GM12878 (cell line): ENCODE data around the gene SPTLC2. TPM values are rescaled to one million over a fixed set of nuclear protein-coding genes. Genes with fewer than 3 reads are reported as not detected.

ENCODE experiments used
- ATAC-seq: fragments of 200-7000 bp; cut with Tn5 transposase; 3 replicates; pipeline ENCODE4 v1.9.1; 2020; ENCODE audit warnings: mild to moderate bottlenecking, moderate library complexity
- BruUV-seq: library from RNA; stranded (reverse); fragments of 400-500 nt; replicated peaks from 2 replicates; lab custom pipeline; 2021; lab: Mats Ljungman, UMichigan
- CTCF ChIA-PET: fragments of 300-600 bp; sonication (Branson Sonifier 250); formaldehyde crosslinking; extraction: SDS; loops from one replicate; lab custom pipeline; 2021; ENCODE audit warnings: inconsistent platforms; lab: Yijun Ruan, JAX
- POLR2A ChIA-PET: fragments of 350-600 bp; formaldehyde crosslinking; extraction: SDS; loops from one replicate; lab custom pipeline; 2021; ENCODE audit warnings: inconsistent platforms; lab: Charles Lee
- RAD21 ChIA-PET: fragments of 300-600 bp; sonication (Branson Sonifier 250); formaldehyde crosslinking; loops from one replicate; lab custom pipeline; 2023; ENCODE audit warnings: antibody characterized with exemption; ENCODE audit not compliant: unreplicated experiment; lab: Charles Lee
- SMC1A ChIA-PET: fragments of 300-600 bp; sonication (Branson Sonifier 250); formaldehyde crosslinking; loops from one replicate; lab custom pipeline; 2023; ENCODE audit not compliant: unreplicated experiment, uncharacterized antibody; lab: Charles Lee
- DNase-seq: peaks from one replicate; pipeline ENCODE4 v3.0.0-alpha.2; 2011; ENCODE audit warnings: low read depth, low spot score
- FAIRE-seq: peaks from 3 replicates; lab custom pipeline; 2011; peaks lifted over from hg19 to GRCh38; lab: Jason Lieb, UNC
- H2AFZ ChIP-seq: 2 replicates; pipeline ENCODE4 v1.6.0; 2011; ENCODE audit warnings: low read depth, low read length, control low read depth; ENCODE audit not compliant: control insufficient read depth
- H3K27ac ChIP-seq: 2 replicates; pipeline ENCODE4 v1.5.1; 2011; ENCODE audit warnings: control low read depth; ENCODE audit not compliant: control insufficient read depth, insufficient read depth
- H3K27me3 ChIP-seq, 2 experiments: replicated peaks in 1 of 2; 2 replicates each; pipeline versions ENCODE4 v1.6.0 to v1.6.1; 2011; ENCODE audit warnings: low read length in 1 of 2; ENCODE audit not compliant: control insufficient read depth in 2 of 2, insufficient read depth in 2 of 2
- H3K36me3 ChIP-seq, 2 experiments: 2 replicates each; pipeline ENCODE4 v1.5.1; 2011; ENCODE audit warnings: low read length in 1 of 2; ENCODE audit not compliant: control insufficient read depth in 2 of 2, insufficient read depth in 2 of 2
- H3K4me1 ChIP-seq: 2 replicates; pipeline ENCODE4 v1.6.1; 2011; ENCODE audit warnings: mild to moderate bottlenecking, low read length, moderate library complexity, mixed read lengths; ENCODE audit not compliant: control insufficient read depth, insufficient read depth
- H3K4me2 ChIP-seq: 2 replicates; pipeline ENCODE4 v1.6.0; 2011; ENCODE audit warnings: control low read depth; ENCODE audit not compliant: control insufficient read depth, insufficient read depth
- H3K4me3 ChIP-seq: fragments of 200-600 bp; sonication (generic); 2 replicates; pipeline ENCODE4 v1.5.1; 2016
- H3K79me2 ChIP-seq: 2 replicates; pipeline ENCODE4 v1.6.0; 2011; ENCODE audit warnings: low read length; ENCODE audit not compliant: control insufficient read depth, insufficient read depth
- H3K9ac ChIP-seq: 2 replicates; pipeline ENCODE4 v1.8.0; 2011; ENCODE audit warnings: low read length, control low read depth, mixed read lengths; ENCODE audit not compliant: control insufficient read depth, insufficient read depth
- H3K9me3 ChIP-seq: replicated peaks from 3 replicates; pipeline ENCODE4 v1.5.1; 2011; ENCODE audit warnings: mild to moderate bottlenecking, low read length; ENCODE audit not compliant: control insufficient read depth, insufficient read depth
- H4K20me1 ChIP-seq: 2 replicates; pipeline ENCODE4 v1.6.0; 2011; ENCODE audit not compliant: control insufficient read depth, insufficient read depth
- CTCF ChIP-seq, 3 experiments: IDR thresholded peaks in 2 of 3; conservative IDR thresholded peaks in 1 of 3; 2 replicates each; pipeline ENCODE4 v1.5.1; 2011; ENCODE audit warnings: low read depth in 3 of 3, low read length in 3 of 3, mild to moderate bottlenecking in 3 of 3, control low read depth in 2 of 3, moderate library complexity in 2 of 3, inconsistent platforms in 1 of 3, mixed read lengths in 1 of 3; ENCODE audit not compliant: control insufficient read depth in 2 of 3, insufficient read depth in 1 of 3; ENCODE audit errors: extremely low read depth in 1 of 3
- EZH2 ChIP-seq: IDR thresholded peaks from 2 replicates; pipeline ENCODE4 v1.6.1; 2012; ENCODE audit warnings: low read depth, mild to moderate bottlenecking, control low read depth, inconsistent platforms, low read length, borderline replicate concordance; ENCODE audit not compliant: control insufficient read depth
- IKZF1 ChIP-seq: fragments of 450-650 bp; conservative IDR thresholded peaks from 2 replicates; pipeline ENCODE4 v1.6.1; 2017; ENCODE audit warnings: antibody characterized with exemption, mild to moderate bottlenecking
- MTA2 ChIP-seq: fragments of 450-650 bp; IDR thresholded peaks from 2 replicates; pipeline ENCODE4 v1.6.1; 2016; ENCODE audit warnings: low read depth, mild to moderate bottlenecking, moderate library complexity
- MTA3 ChIP-seq: IDR thresholded peaks from 2 replicates; pipeline ENCODE4 v1.6.1; 2012; ENCODE audit warnings: low read length, inconsistent platforms, borderline replicate concordance
- NFXL1 ChIP-seq: fragments of 450-650 bp; IDR thresholded peaks from 2 replicates; pipeline ENCODE4 v1.6.1; 2017; ENCODE audit warnings: antibody characterized with exemption, mild to moderate bottlenecking, borderline replicate concordance
- NFYA ChIP-seq: IDR thresholded peaks from 2 replicates; pipeline ENCODE4 v1.6.1; 2011; ENCODE audit warnings: low read depth, mild to moderate bottlenecking, low read length, improper control_type of control experiment, borderline replicate concordance
- NRF1 ChIP-seq: conservative IDR thresholded peaks from 2 replicates; pipeline ENCODE4 v1.6.1; 2011; ENCODE audit warnings: mild to moderate bottlenecking, low read depth, low read length, improper control_type of control experiment
- PAX5 ChIP-seq: IDR thresholded peaks from 2 replicates; pipeline ENCODE4 v1.6.1; 2011; ENCODE audit warnings: low read depth, low read length, borderline replicate concordance
- RCOR1 ChIP-seq: conservative IDR thresholded peaks from 2 replicates; pipeline ENCODE4 v1.6.1; 2012; ENCODE audit warnings: low read depth, low read length, improper control_type of control experiment
- SMAD5 ChIP-seq: IDR thresholded peaks from 2 replicates; pipeline ENCODE4 v1.6.1; 2016; ENCODE audit warnings: antibody characterized with exemption, low read depth
- SPI1 ChIP-seq: IDR thresholded peaks from 2 replicates; pipeline ENCODE4 v1.6.1; 2011; ENCODE audit warnings: low read depth, mild to moderate bottlenecking, low read length, moderate library complexity, borderline replicate concordance; ENCODE audit not compliant: insufficient read depth
- TCF12 ChIP-seq: IDR thresholded peaks from 2 replicates; pipeline ENCODE4 v1.6.1; 2011; ENCODE audit warnings: low read depth, mild to moderate bottlenecking, low read length
- TCF7 ChIP-seq: IDR thresholded peaks from 2 replicates; pipeline ENCODE4 v1.6.1; 2014; ENCODE audit warnings: antibody characterized with exemption, borderline replicate concordance
- USF2 ChIP-seq: IDR thresholded peaks from 2 replicates; pipeline ENCODE4 v1.6.1; 2011; ENCODE audit warnings: low read depth, low read length, improper control_type of control experiment, borderline replicate concordance
- WGBS: methylation state at CpG from one replicate; pipeline ENCODE4 v1.1.6; 2016; ENCODE audit warnings: low lambda C conversion rate; ENCODE audit not compliant: insufficient replicate concordance, insufficient coverage; ENCODE audit errors: missing lambda C conversion rate; 5-methylcytosine and 5-hydroxymethylcytosine counted together
- in situ Hi-C: fragments of 300-500 bp; cut with MboI; formaldehyde crosslinking; loops from 9 replicates; pipeline ENCODE4 v1.14.3; 2018; ENCODE audit warnings: mixed read lengths
- intact Hi-C: fragments of 100-400 bp; cut with micrococcal nuclease; formaldehyde crosslinking; loops from one replicate; pipeline ENCODE4 v1.14.2; 2022; ENCODE audit not compliant: unreplicated experiment
- polyA plus RNA-seq, 11 experiments: library from polyadenylated mRNA; depleted of rRNA in 4 of 11; unstranded in 6 of 11; stranded (reverse) in 5 of 11; fragments of >200 nt; fragmentation: Nextera tagmentation in 4 of 11; fragmentation: Illumina TruSeq in 1 of 11; extraction: Ambion mirVana in 4 of 11; extraction: Trizol in 1 of 11; gene quantifications; 1 replicate in 1 of 11; 2 replicates in 10 of 11; pipeline versions ENCODE4 v1.2.1 to v1.2.3, GENCODE V29; 2011 to 2016; ENCODE audit warnings: inconsistent platforms in 2 of 11, missing spikeins in 2 of 11, low read depth in 1 of 11
- total RNA-seq, 4 experiments: library from RNA; depleted of rRNA in 3 of 4; stranded (reverse); fragments of >200 nt in 3 of 4; fragmentation: Illumina TruSeq in 1 of 4; extraction: Trizol in 1 of 4; gene quantifications; 2 replicates each; pipeline versions ENCODE4 v1.2.1 to v1.2.3, GENCODE V29; 2013 to 2021
- TF ChIP-seq, protein P1 (sequence below): fragments of 150-350 bp; IDR thresholded peaks from 2 replicates; pipeline ENCODE4 v1.6.1; 2016; ENCODE audit warnings: low read depth, low read length

Gene SPTLC2
- total and polyA plus RNA-seq, 10 of the 15 experiments (the other 5 are each of a cell fraction or from before 2014, with no cell fraction given) = 6.9 to 35.1 (median 19.7) TPM

GRCh38 chr14:77657280-77657679, 40.8 kb upstream of the SPTLC2 start:
- H3K27me3 ChIP-seq = no peaks in the 10 kb centered on the region
- no peak overlapping the region for H2AFZ ChIP-seq
- no peaks in the 10 kb centered on the region for H3K4me1 ChIP-seq
- no peak overlapping the region for H3K9ac ChIP-seq
- H3K36me3 ChIP-seq = no peaks in the 10 kb centered on the region
- ChIA-PET CTCF (no interaction called here), RAD21 (no interaction called here), SMC1A (no interaction called here), POLR2A (no interaction called here)
- ATAC-seq (no peak), FAIRE-seq (no peak), DNase-seq (no peak)
- in situ Hi-C loops = loop anchor here (25.0 kb wide), 1 partner anchor 930 kb away; no protein-coding TSS in a partner anchor
- H4K20me1 ChIP-seq = no peaks in the 10 kb centered on the region
- TF ChIP-seq TCF12 (no peak), TCF7 (no peak), USF2 (no peak), PAX5 (no peak), RCOR1 (no peak), EZH2 (no peak), NRF1 (no peak), SPI1 (no peak), SMAD5 (no peak), MTA2 (no peak), NFXL1 (no peak), CTCF (IDR thresholded peaks at IDR 0.05 in 2 of 3, conservative IDR thresholded peaks at IDR 0.05 in 1 of 3; ENCODE audit: control insufficient read depth in 2 of 3, extremely low read depth in 1 of 3, insufficient read depth in 1 of 3, low read depth in 3 of 3, low read length in 3 of 3) (no peak), IKZF1 (no peak), MTA3 (no peak), NFYA (no peak)
- TF ChIP-seq, protein P1, sequence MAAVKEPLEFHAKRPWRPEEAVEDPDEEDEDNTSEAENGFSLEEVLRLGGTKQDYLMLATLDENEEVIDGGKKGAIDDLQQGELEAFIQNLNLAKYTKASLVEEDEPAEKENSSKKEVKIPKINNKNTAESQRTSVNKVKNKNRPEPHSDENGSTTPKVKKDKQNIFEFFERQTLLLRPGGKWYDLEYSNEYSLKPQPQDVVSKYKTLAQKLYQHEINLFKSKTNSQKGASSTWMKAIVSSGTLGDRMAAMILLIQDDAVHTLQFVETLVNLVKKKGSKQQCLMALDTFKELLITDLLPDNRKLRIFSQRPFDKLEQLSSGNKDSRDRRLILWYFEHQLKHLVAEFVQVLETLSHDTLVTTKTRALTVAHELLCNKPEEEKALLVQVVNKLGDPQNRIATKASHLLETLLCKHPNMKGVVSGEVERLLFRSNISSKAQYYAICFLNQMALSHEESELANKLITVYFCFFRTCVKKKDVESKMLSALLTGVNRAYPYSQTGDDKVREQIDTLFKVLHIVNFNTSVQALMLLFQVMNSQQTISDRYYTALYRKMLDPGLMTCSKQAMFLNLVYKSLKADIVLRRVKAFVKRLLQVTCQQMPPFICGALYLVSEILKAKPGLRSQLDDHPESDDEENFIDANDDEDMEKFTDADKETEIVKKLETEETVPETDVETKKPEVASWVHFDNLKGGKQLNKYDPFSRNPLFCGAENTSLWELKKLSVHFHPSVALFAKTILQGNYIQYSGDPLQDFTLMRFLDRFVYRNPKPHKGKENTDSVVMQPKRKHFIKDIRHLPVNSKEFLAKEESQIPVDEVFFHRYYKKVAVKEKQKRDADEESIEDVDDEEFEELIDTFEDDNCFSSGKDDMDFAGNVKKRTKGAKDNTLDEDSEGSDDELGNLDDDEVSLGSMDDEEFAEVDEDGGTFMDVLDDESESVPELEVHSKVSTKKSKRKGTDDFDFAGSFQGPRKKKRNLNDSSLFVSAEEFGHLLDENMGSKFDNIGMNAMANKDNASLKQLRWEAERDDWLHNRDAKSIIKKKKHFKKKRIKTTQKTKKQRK = no peak
- no TSS peak for BruUV-seq
- no peak overlapping the region for H3K27ac ChIP-seq
- H3K9me3 ChIP-seq = no peaks in the 10 kb centered on the region
- no peak overlapping the region for H3K4me3 ChIP-seq
- intact Hi-C loops = no loop called here
- no peaks in the 10 kb centered on the region for H3K79me2 ChIP-seq
- no peak overlapping the region for H3K4me2 ChIP-seq
- WGBS = 33% methylated on average over 5 of the region's 5 CpGs
